Subcutaneous adipose tissue (tissue), 4 donors: ENCODE results near the gene S100PBP. TPM values are rescaled to one million over a fixed set of nuclear protein-coding genes. Genes with fewer than 3 reads are reported as not detected.

ENCODE experiments used
- CTCF ChIP-seq: fragments of 450-650 bp; IDR thresholded peaks from one replicate; pipeline ENCODE4 v1.5.1; 2016; ENCODE audit warnings: low read depth, mild to moderate bottlenecking, control low read depth, antibody characterized with exemption, moderate library complexity
- total RNA-seq, 4 donors: library from RNA; depleted of rRNA; stranded (reverse); fragments of >200 nt; gene quantifications; one replicate each; pipeline ENCODE4 v1.1.0, GENCODE V29; 2016

S100PBP gene
- total RNA-seq, 4 donors from 2014 or later: 21.2 to 46.6 (median 37.3) TPM

- no peak for TF ChIP-seq CTCF
These were observed 45.0 kb upstream of the S100PBP start for GRCh38 chr1:32772281-32773017.

GRCh38 chr1:32773018-32773763, 44.3 kb upstream of the S100PBP start:
- TF ChIP-seq CTCF: no peak

- no peak for TF ChIP-seq CTCF
These were observed 43.5 kb upstream of the S100PBP start for GRCh38 chr1:32773764-32774463.

GRCh38 chr1:32774464-32774808, 43.0 kb upstream of the S100PBP start:
- no peak for TF ChIP-seq CTCF

- TF ChIP-seq CTCF: no peak
These were observed 42.4 kb upstream of the S100PBP start for GRCh38 chr1:32774950-32775634.

- no peak for TF ChIP-seq CTCF
These were observed 41.7 kb upstream of the S100PBP start for GRCh38 chr1:32775640-32776337.
